Activated T-cell treated with anti-CD3 and anti-CD28 coated beads, Interleukin-2, amount 50 U/mL, for 72 hours (primary cell): ENCODE measurements around the gene GOSR2. TPM values are rescaled to one million over a fixed set of nuclear protein-coding genes. Genes with fewer than 3 reads are reported as not detected.
"Not testable (repeated sequence)": the region's sequence is repeated elsewhere in the genome, so short reads cannot be mapped to it uniquely, and the experiment has no call there.

Experiments
- ATAC-seq, 2 donors: fragments of 150-1000 bp; cut with Tn5 transposase; replicated peaks in 1 of 2; 2 replicates each; pipeline ENCODE4 v1.10.0; 2021; ENCODE audit warnings: moderate library complexity in 2 of 2, mild to moderate bottlenecking in 1 of 2
- DNase-seq, 2 donors: peaks; one replicate each; pipeline ENCODE4 v3.0.0; 2021 to 2022; ENCODE audit warnings: mixed read lengths in 1 of 2
- H3K27ac Mint-ChIP-seq: one replicate; pipeline ENCODE4 v1.8.0; 2022; ENCODE audit warnings: mild to moderate bottlenecking, moderate library complexity, mixed read lengths
- H3K27me3 Mint-ChIP-seq: one replicate; pipeline ENCODE4 v1.8.0; 2022; ENCODE audit warnings: low read depth, mixed read lengths
- H3K36me3 Mint-ChIP-seq, 2 donors: one replicate each; pipeline ENCODE4 v1.8.0; 2022; ENCODE audit warnings: mixed read lengths in 2 of 2, mild to moderate bottlenecking in 1 of 2; ENCODE audit not compliant: insufficient read depth in 2 of 2
- H3K4me1 Mint-ChIP-seq: one replicate; pipeline ENCODE4 v1.8.0; 2022; ENCODE audit warnings: low read depth, mixed read lengths
- H3K4me3 Mint-ChIP-seq, 2 donors: one replicate each; pipeline ENCODE4 v1.8.0; 2022; ENCODE audit warnings: mild to moderate bottlenecking in 2 of 2, mixed read lengths in 2 of 2, moderate library complexity in 2 of 2
- H3K9me3 Mint-ChIP-seq, 2 donors: one replicate each; pipeline ENCODE4 v1.8.0; 2022; ENCODE audit warnings: mixed read lengths in 2 of 2
- total RNA-seq, 2 donors: library from RNA; stranded (reverse); gene quantifications; one replicate each; pipeline ENCODE4 v1.2.3, GENCODE V29; 2022

Gene GOSR2
- total RNA-seq, 2 donors from 2014 or later = 41.3 to 45.9 TPM

DNA sequence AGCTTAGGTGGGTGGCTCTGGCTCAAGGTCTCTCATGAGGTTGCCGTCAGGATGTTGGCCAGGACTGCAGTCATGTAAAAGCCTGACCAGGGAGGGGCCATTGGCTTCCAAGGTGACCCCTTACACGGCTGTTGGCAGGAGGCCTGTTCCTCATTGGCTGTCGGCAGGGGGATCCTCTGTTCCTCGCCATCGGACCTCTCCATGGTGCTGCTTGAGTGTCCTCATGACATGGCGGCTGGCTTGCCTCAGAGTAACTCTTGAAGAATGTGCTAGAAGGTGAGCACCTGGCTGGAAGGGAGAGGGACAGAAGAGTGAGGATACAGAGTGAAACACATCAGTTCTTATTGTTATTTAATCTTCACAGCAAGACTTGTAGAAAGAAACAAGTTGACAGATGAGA, 60.8 kb downstream of the GOSR2 start:
- H3K36me3 Mint-ChIP-seq = peaks cover 1 to 2% of the 10 kb centered on the region in 2 donors
- DNase-seq (no peak), ATAC-seq (no peak)
- H3K4me1 Mint-ChIP-seq = peaks cover 7% of the 10 kb centered on the region
- H3K9me3 Mint-ChIP-seq = no peaks in the 10 kb centered on the region
- H3K27me3 Mint-ChIP-seq = peaks cover 31% of the 10 kb centered on the region
- H3K27ac Mint-ChIP-seq = no peak overlapping the region
- no peak overlapping the region for H3K4me3 Mint-ChIP-seq

DNA sequence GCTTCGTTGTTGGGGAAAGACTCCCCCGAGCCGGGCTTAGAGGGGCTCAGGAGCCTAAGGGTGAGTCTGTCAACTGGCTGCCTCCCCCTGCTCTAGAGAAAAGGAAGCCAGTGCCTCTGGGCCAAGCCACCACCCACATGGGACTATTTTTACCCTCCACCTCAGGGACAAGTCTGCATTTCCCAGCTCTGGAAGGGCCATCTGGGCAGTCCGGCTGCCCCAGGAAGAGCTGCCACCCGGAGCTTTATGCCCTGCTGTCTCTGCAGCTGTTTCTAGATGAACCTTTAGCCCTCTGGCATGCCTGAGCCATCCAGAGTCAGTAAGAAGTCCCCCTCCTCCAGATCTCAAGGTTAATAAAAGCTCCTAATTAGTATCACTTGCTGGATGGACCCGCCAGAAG, 61.4 kb downstream of the GOSR2 start:
- H3K4me1 Mint-ChIP-seq = peaks cover 7% of the 10 kb centered on the region
- H3K27me3 Mint-ChIP-seq = peaks cover 30% of the 10 kb centered on the region
- no peak for DNase-seq
- peaks cover 1 to 2% of the 10 kb centered on the region in 2 donors for H3K36me3 Mint-ChIP-seq
- no peak for ATAC-seq
- H3K9me3 Mint-ChIP-seq = no peaks in the 10 kb centered on the region
- H3K4me3 Mint-ChIP-seq = no peak overlapping the region
- no peak overlapping the region for H3K27ac Mint-ChIP-seq

DNA sequence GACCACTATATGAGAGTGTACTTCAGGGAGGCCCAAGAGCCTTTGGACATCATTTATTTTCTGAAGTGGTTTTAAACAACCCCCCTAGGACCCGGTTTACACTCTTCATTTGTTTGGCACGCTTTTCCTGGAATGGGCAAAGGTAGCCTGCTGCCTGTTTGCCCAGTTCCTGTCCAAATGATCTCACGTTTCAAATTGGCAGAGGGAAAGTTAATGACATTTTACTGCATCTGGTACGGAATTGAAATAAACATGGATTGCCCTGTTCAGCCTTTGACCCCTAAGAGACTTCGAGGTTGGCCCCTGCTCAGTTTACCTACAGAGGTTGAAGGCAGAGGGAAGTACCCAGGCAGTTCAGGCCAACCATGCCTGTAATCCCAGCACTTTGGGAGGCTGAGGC, 61.9 kb downstream of the GOSR2 start:
- no peak overlapping the region for H3K4me3 Mint-ChIP-seq
- H3K27me3 Mint-ChIP-seq = peaks cover 25% of the 10 kb centered on the region
- H3K4me1 Mint-ChIP-seq = peaks cover 6% of the 10 kb centered on the region
- peaks cover 0 to 1% of the 10 kb centered on the region in 2 donors for H3K36me3 Mint-ChIP-seq
- ATAC-seq (no peak), DNase-seq (no peak)
- no peaks in the 10 kb centered on the region for H3K9me3 Mint-ChIP-seq
- H3K27ac Mint-ChIP-seq = no peak overlapping the region

DNA sequence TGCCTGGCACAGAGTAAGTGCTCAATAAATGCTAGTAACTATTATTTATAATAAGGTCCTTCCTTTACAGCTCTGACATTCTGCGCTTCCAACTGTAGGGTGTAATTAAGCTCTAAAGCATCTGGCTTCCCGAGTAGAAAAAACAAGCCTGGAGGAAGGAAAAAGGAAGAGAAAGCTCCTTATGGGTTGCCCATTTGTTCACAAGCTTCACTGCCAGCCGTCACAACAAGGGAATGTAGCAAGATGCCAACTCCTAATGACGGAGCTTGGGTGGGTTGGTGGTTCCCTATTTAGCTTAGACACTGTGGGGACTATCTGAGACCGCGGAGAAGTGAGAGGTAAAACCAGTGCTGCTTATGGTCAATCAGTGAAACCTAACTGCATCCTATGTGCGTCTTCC, 63.4 kb downstream of the GOSR2 start:
- H3K9me3 Mint-ChIP-seq = no peaks in the 10 kb centered on the region
- H3K36me3 Mint-ChIP-seq = peaks cover 0 to 1% of the 10 kb centered on the region in 2 donors
- DNase-seq (no peak), ATAC-seq (no peak)
- no peak overlapping the region for H3K27ac Mint-ChIP-seq
- peaks cover 10% of the 10 kb centered on the region for H3K27me3 Mint-ChIP-seq
- no peak overlapping the region for H3K4me3 Mint-ChIP-seq
- H3K4me1 Mint-ChIP-seq = no peaks in the 10 kb centered on the region

DNA sequence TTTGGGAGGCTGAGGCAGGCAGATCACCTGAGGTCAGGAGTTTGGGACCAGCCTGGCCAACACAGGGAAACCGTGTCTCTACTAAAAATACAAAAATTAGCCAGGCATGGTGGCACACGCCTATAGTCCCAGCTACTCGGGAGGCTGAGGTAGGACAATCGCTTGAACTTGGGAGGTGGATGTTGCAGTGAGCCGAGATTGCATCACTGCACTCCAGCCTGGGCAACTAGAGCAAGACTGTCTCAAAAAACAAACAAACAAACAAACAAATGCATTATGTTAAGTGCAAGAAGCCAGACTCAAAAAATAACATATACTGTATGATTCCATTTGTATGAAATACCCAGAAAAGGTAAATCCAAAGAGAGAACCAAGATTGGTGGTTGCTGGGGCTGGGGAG, 65.0 kb downstream of the GOSR2 start:
- H3K27me3 Mint-ChIP-seq, H3K4me3 Mint-ChIP-seq, ATAC-seq, DNase-seq, H3K9me3 Mint-ChIP-seq, H3K36me3 Mint-ChIP-seq, H3K4me1 Mint-ChIP-seq, H3K27ac Mint-ChIP-seq: not testable (repeated sequence)

DNA sequence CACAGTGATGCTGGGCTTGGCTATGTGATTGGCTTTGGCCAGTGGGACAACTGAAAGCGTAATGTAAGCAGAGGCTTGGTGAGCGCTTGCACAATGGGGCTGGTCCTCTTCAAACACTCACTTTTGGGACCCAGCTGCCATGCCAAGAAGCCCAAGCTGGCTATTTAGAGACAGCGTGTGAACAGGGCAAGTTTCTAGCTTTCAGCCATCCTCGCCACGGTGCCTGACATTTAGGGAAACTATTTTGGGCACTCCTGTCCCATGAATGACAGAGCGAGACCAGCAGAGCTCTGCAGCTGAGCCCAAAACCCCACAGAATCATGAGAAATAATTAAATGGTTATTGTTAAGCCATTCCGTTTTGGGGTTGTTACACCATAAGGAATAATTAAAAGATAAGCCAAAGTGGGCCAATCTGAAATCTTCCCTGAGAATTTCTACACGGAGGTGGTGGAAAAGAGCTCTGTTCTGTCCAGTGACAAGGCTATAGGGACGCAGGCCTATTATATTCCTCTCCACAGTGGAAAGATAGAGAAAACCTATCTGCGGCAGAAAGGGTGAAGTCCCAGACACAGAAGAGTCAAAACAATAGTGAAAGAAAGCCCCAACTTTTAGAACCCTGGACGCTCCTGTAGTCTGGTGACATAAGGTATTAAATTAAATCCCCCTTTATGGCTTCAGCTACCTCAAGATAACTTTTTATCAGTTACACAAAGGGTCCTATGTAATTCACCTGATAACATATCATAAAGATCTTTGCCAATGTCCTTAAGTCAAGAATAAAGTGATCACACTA, 66.9 kb downstream of the GOSR2 start:
- H3K27ac Mint-ChIP-seq = no peak overlapping the region
- no peak overlapping the region for H3K4me3 Mint-ChIP-seq
- H3K9me3 Mint-ChIP-seq = no peaks in the 10 kb centered on the region
- peaks cover 9% of the 10 kb centered on the region for H3K27me3 Mint-ChIP-seq
- no peaks in the 10 kb centered on the region for H3K36me3 Mint-ChIP-seq
- H3K4me1 Mint-ChIP-seq = no peaks in the 10 kb centered on the region
- no peak for DNase-seq
- ATAC-seq = no peak

DNA sequence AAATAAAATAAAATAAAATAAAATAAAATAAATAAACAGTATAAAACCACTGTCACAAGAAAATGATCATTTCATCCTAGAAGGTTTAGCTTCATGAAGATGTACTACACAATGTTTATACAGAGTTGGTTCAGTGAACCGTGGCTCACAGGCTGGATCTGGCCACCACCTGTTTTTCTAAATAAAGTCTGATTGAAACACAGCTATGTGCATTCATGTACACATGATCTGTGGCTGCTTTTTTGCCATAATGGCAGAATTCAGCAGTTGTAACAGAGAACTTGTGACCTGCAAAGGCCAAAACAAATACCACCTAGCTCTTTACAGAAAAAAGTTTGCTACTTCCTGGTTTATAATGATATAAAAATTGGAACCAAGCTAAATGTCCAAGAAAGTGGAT, 68.7 kb downstream of the GOSR2 start:
- Mint-ChIP-seq H3K4me3 (no peak overlapping the region), H3K36me3 (no peaks in the 10 kb centered on the region), H3K27ac (no peak overlapping the region), H3K27me3 (peaks cover 9% of the 10 kb centered on the region), H3K4me1 (no peaks in the 10 kb centered on the region), H3K9me3 (no peaks in the 10 kb centered on the region)
- DNase-seq (no peak), ATAC-seq (no peak)

Other genes starting within 250 kb of the GOSR2 start
- under 1 TPM; 0.14 to 0.53 TPM for gene WNT3, start 104.5 kb upstream of the GOSR2 start, total RNA-seq
- not detected for gene WNT9B, start 71.6 kb upstream of the GOSR2 start, total RNA-seq
- gene RPRML, start 56.1 kb downstream of the GOSR2 start, total RNA-seq = not detected